H1 (cell line): ENCODE data around the gene SDSL. TPM values are rescaled to one million over a fixed set of nuclear protein-coding genes. Genes with fewer than 3 reads are reported as not detected.

Source experiments
- CTCF ChIA-PET: fragments of 300-600 bp; sonication (Branson Sonifier 250); formaldehyde crosslinking; loops from one replicate; lab custom pipeline; 2021; ENCODE audit not compliant: partially characterized antibody; lab: Charles Lee
- POLR2A ChIA-PET: fragments of 300-600 bp; sonication (Branson Sonifier 250); formaldehyde crosslinking; loops from one replicate; lab custom pipeline; 2021; ENCODE audit warnings: inconsistent platforms; ENCODE audit not compliant: partially characterized antibody; lab: Charles Lee
- DNase-seq, 2 experiments: peaks; one replicate each; pipeline versions ENCODE4 v3.0.0 to v3.0.0-alpha.2; 2010 to 2022; ENCODE audit warnings: low spot score in 2 of 2, low read depth in 1 of 2, mixed read lengths in 1 of 2
- FAIRE-seq: peaks from 2 replicates; lab custom pipeline; 2011; peaks lifted over from hg19 to GRCh38; lab: Jason Lieb, UNC
- H2AFZ ChIP-seq: 2 replicates; pipeline ENCODE4 v1.8.1; 2012; ENCODE audit warnings: low read length, inconsistent platforms
- H2AK5ac ChIP-seq: 2 replicates; pipeline ENCODE4 v1.6.1; 2013; ENCODE audit warnings: low read depth, low read length
- H2BK120ac ChIP-seq: replicated peaks from 2 replicates; pipeline ENCODE3; 2013; ENCODE audit warnings: low read depth, low read length, inconsistent platforms
- H2BK12ac ChIP-seq: 2 replicates; pipeline ENCODE4 v1.6.1; 2013; ENCODE audit warnings: low read depth, low read length
- H2BK15ac ChIP-seq: 2 replicates; pipeline ENCODE4 v1.6.1; 2013; ENCODE audit warnings: low read length
- H2BK20ac ChIP-seq: 2 replicates; pipeline ENCODE4 v1.6.1; 2013; ENCODE audit warnings: low read length
- H2BK5ac ChIP-seq: 2 replicates; pipeline ENCODE4 v1.6.1; 2013; ENCODE audit warnings: low read depth, low read length
- H3K14ac ChIP-seq: 2 replicates; pipeline ENCODE4 v1.6.1; 2013; ENCODE audit warnings: inconsistent platforms; ENCODE audit not compliant: insufficient read length
- H3K18ac ChIP-seq: 2 replicates; pipeline ENCODE4 v1.6.1; 2013; ENCODE audit warnings: low read length; ENCODE audit errors: extremely low read depth
- H3K23ac ChIP-seq: 2 replicates; pipeline ENCODE4 v1.6.1; 2013; ENCODE audit warnings: inconsistent platforms; ENCODE audit not compliant: insufficient read length
- H3K23me2 ChIP-seq: 2 replicates; pipeline ENCODE4 v1.6.1; 2013; ENCODE audit warnings: low read depth, low read length
- H3K27ac ChIP-seq: 2 replicates; pipeline ENCODE4 v1.6.1; 2011; ENCODE audit warnings: low read depth, low read length, inconsistent platforms
- H3K27me3 ChIP-seq, 4 experiments: replicated peaks in 1 of 4; 1 replicate in 1 of 4; 2 replicates in 3 of 4; pipeline versions ENCODE4 v1.6.1 to v1.8.1; 2011 to 2013; ENCODE audit warnings: low read length in 3 of 4, mild to moderate bottlenecking in 3 of 4, inconsistent platforms in 2 of 4, mixed read lengths in 2 of 4, moderate library complexity in 1 of 4; ENCODE audit not compliant: control insufficient read depth in 3 of 4, insufficient read depth in 3 of 4; ENCODE audit errors: extremely low read depth in 1 of 4
- H3K36me3 ChIP-seq, 4 experiments: 2 replicates each; pipeline versions ENCODE4 v1.6.1 to v1.8.1; 2011 to 2013; ENCODE audit warnings: mild to moderate bottlenecking in 4 of 4, low read length in 3 of 4, moderate library complexity in 2 of 4, control low read depth in 1 of 4, inconsistent platforms in 1 of 4; ENCODE audit not compliant: insufficient read depth in 4 of 4, control insufficient read depth in 2 of 4
- H3K4ac ChIP-seq: replicated peaks from 2 replicates; pipeline ENCODE3; 2013; ENCODE audit warnings: low read length, low read depth, mixed read lengths, inconsistent platforms; ENCODE audit not compliant: insufficient read length
- H3K4me1 ChIP-seq, 4 experiments: replicated peaks in 1 of 4; 1 replicate in 1 of 4; 2 replicates in 3 of 4; pipeline versions ENCODE4 v1.6.1 to v1.8.1; 2011 to 2013; ENCODE audit warnings: low read length in 3 of 4, inconsistent platforms in 2 of 4, mixed read lengths in 1 of 4; ENCODE audit not compliant: insufficient read depth in 4 of 4, control insufficient read depth in 3 of 4
- H3K4me2 ChIP-seq, 2 experiments: 2 replicates each; pipeline versions ENCODE4 v1.6.1 to v1.8.1; 2011 to 2013; ENCODE audit warnings: low read depth in 2 of 2, low read length in 2 of 2, control low read depth in 1 of 2, inconsistent platforms in 1 of 2, mild to moderate bottlenecking in 1 of 2; ENCODE audit not compliant: insufficient read depth in 1 of 2
- H3K4me3 ChIP-seq, 4 experiments: fragments of 200-600, 300-600 bp in 1 of 4; sonication (generic), shearing (Covaris generic), sonication (Bioruptor Twin) in 1 of 4; 2 replicates each; pipeline versions ENCODE4 v1.5.1 to v1.8.1; 2011 to 2016; ENCODE audit warnings: low read length in 4 of 4, low read depth in 3 of 4, control low read depth in 2 of 4, inconsistent platforms in 2 of 4, mild to moderate bottlenecking in 2 of 4, mixed read lengths in 1 of 4, moderate library complexity in 1 of 4; ENCODE audit not compliant: insufficient read depth in 2 of 4; ENCODE audit errors: extremely low read depth in 1 of 4
- H3K56ac ChIP-seq: replicated peaks from 2 replicates; pipeline ENCODE3; 2013; ENCODE audit warnings: low read depth, mild to moderate bottlenecking, mixed read lengths, low read length, inconsistent platforms; ENCODE audit not compliant: insufficient read length
- H3K79me1 ChIP-seq: 2 replicates; pipeline ENCODE4 v1.6.1; 2013; ENCODE audit warnings: low read depth, low read length, control low read depth
- H3K79me2 ChIP-seq, 2 experiments: 2 replicates each; pipeline versions ENCODE4 v1.6.1 to v1.8.1; 2012 to 2013; ENCODE audit warnings: low read length in 2 of 2, mild to moderate bottlenecking in 2 of 2, inconsistent platforms in 1 of 2; ENCODE audit not compliant: insufficient read depth in 2 of 2, control insufficient read depth in 1 of 2
- H3K9ac ChIP-seq, 4 experiments: replicated peaks in 1 of 4; 1 replicate in 1 of 4; 2 replicates in 3 of 4; pipeline versions ENCODE4 v1.6.1 to v1.8.1; 2011 to 2013; ENCODE audit warnings: low read depth in 3 of 4, low read length in 3 of 4, control low read depth in 2 of 4, mild to moderate bottlenecking in 2 of 4, moderate library complexity in 2 of 4, inconsistent platforms in 1 of 4; ENCODE audit errors: extremely low read depth in 1 of 4
- H3K9me3 ChIP-seq, 2 experiments: 2 replicates each; pipeline versions ENCODE4 v1.6.1 to v1.8.1; 2012 to 2013; ENCODE audit warnings: mild to moderate bottlenecking in 2 of 2, moderate library complexity in 2 of 2, control low read depth in 1 of 2, inconsistent platforms in 1 of 2, low read depth in 1 of 2, low read length in 1 of 2, mixed read lengths in 1 of 2; ENCODE audit not compliant: insufficient read depth in 2 of 2
- H4K20me1 ChIP-seq, 2 experiments: replicated peaks in 1 of 2; 2 replicates each; pipeline versions ENCODE3 to v1.8.1; 2011 to 2013; ENCODE audit warnings: inconsistent platforms in 2 of 2, low read length in 2 of 2, mild to moderate bottlenecking in 1 of 2; ENCODE audit not compliant: insufficient read depth in 2 of 2, control insufficient read depth in 1 of 2
- H4K5ac ChIP-seq: 2 replicates; pipeline ENCODE4 v1.6.1; 2013; ENCODE audit warnings: low read length, low read depth, mixed read lengths, inconsistent platforms; ENCODE audit not compliant: insufficient read length
- H4K8ac ChIP-seq: 2 replicates; pipeline ENCODE4 v1.8.0; 2013; ENCODE audit warnings: mild to moderate bottlenecking, moderate library complexity, low read length, inconsistent platforms; ENCODE audit not compliant: insufficient read depth; ENCODE audit errors: extremely low read depth
- H4K91ac ChIP-seq: replicated peaks from 2 replicates; pipeline ENCODE3; 2013; ENCODE audit warnings: low read length, mixed read lengths, inconsistent platforms; ENCODE audit not compliant: insufficient read length
- BACH1 ChIP-seq: IDR thresholded peaks from 2 replicates; pipeline ENCODE4 v1.6.1; 2012; ENCODE audit warnings: low read length, improper control_type of control experiment
- CTBP2 ChIP-seq: IDR thresholded peaks from 2 replicates; pipeline ENCODE4 v1.7.0; 2011; ENCODE audit warnings: borderline replicate concordance, mild to moderate bottlenecking, moderate library complexity, mixed read lengths, low read length; ENCODE audit not compliant: insufficient read depth, insufficient read length
- JUN ChIP-seq: IDR thresholded peaks from 2 replicates; pipeline ENCODE4 v1.6.1; 2011; ENCODE audit warnings: low read depth, mild to moderate bottlenecking, improper control_type of control experiment, low read length
- KDM4A ChIP-seq: IDR thresholded peaks from one replicate; pipeline ENCODE4 v1.7.1; 2012; ENCODE audit warnings: low read depth, mild to moderate bottlenecking, moderate library complexity, low read length, inconsistent platforms; ENCODE audit not compliant: severe bottlenecking
- POLR2A ChIP-seq, 2 experiments: IDR thresholded peaks; 1 replicate in 1 of 2; 2 replicates in 1 of 2; pipeline ENCODE4 v1.6.1; 2011; ENCODE audit warnings: low read depth in 2 of 2, low read length in 2 of 2, mild to moderate bottlenecking in 2 of 2; ENCODE audit errors: control extremely low read depth in 1 of 2
- POLR2AphosphoS5 ChIP-seq: IDR thresholded peaks from 2 replicates; pipeline ENCODE4 v1.6.1; 2011; ENCODE audit warnings: low read depth, low read length
- RNF2 ChIP-seq: fragments of 200-900, 300-1000 bp; sonication (generic); IDR thresholded peaks from 2 replicates; pipeline ENCODE4 v1.7.1; 2016; ENCODE audit warnings: borderline replicate concordance, low read depth, mild to moderate bottlenecking, antibody characterized with exemption, low read length; ENCODE audit not compliant: poor library complexity, severe bottlenecking; ENCODE audit errors: missing control alignments
- SIN3A ChIP-seq, 2 experiments: IDR thresholded peaks in 1 of 2; conservative IDR thresholded peaks in 1 of 2; 2 replicates each; pipeline ENCODE4 v1.6.1; 2011 to 2012; ENCODE audit warnings: low read length in 2 of 2, improper control_type of control experiment in 1 of 2, low read depth in 1 of 2, mild to moderate bottlenecking in 1 of 2
- SP1 ChIP-seq: IDR thresholded peaks from 2 replicates; pipeline ENCODE4 v1.6.1; 2011; ENCODE audit warnings: low read depth, low read length
- SP4 ChIP-seq: IDR thresholded peaks from 2 replicates; pipeline ENCODE4 v1.6.1; 2012; ENCODE audit warnings: low read length, inconsistent platforms
- TAF1 ChIP-seq: IDR thresholded peaks from 2 replicates; pipeline ENCODE4 v1.6.1; 2011; ENCODE audit warnings: mild to moderate bottlenecking, low read depth, low read length
- TBP ChIP-seq: IDR thresholded peaks from 2 replicates; pipeline ENCODE4 v1.6.1; 2011; ENCODE audit warnings: low read depth, low read length, improper control_type of control experiment
- WGBS, 2 experiments: shearing (Covaris generic) in 1 of 2; methylation state at CpG; one replicate each; pipeline versions ENCODE4 v1.1.6 to v1.1.7; 2013 to 2015; ENCODE audit warnings: low lambda C conversion rate in 2 of 2, mixed read lengths in 2 of 2, inconsistent platforms in 1 of 2, low coverage in 1 of 2, missing lambda C conversion rate in 1 of 2; ENCODE audit not compliant: insufficient replicate concordance in 2 of 2, insufficient coverage in 1 of 2, insufficient read length in 1 of 2; ENCODE audit errors: extremely low coverage in 1 of 2, missing lambda C conversion rate in 1 of 2; 5-methylcytosine and 5-hydroxymethylcytosine counted together
- polyA plus RNA-seq, 7 experiments: library from polyadenylated mRNA; depleted of rRNA in 3 of 7; stranded (reverse) in 5 of 7; unstranded in 2 of 7; fragments of >200 nt in 5 of 7; fragments of 200-250 nt in 2 of 7; gene quantifications; 1 replicate in 5 of 7; 2 replicates in 1 of 7; 4 replicates in 1 of 7; pipeline versions ENCODE4 v1.2.1 to v1.2.3, GENCODE V29; 2011 to 2013; ENCODE audit warnings: missing spikeins in 2 of 7, mixed read lengths in 2 of 7
- total RNA-seq: library from RNA; stranded (reverse); fragmentation: NEBNext Ultra II Directional; extraction: Animal tissue kit (Norgen Biotek cat#: 25700); gene quantifications from 2 replicates; pipeline ENCODE4 v1.2.1, GENCODE V29; 2021

SDSL gene
- total and polyA plus RNA-seq, 2 of the 8 experiments (the other 6 are each of a cell fraction or from before 2014, with no cell fraction given), result 0.69 to 1.3 TPM

GRCh38 chr12:113477171-113477841, 55.1 kb downstream of the SDSL start:
- DNase-seq (peak in 1 of 2 experiments; percentile 76), FAIRE-seq (no peak)
- Histone ChIP-seq H2BK12ac (peak overlapping the region; percentile 3; the same call in 1 of the 2 replicates), H4K20me1 (peaks cover 17 to 20% of the 10 kb centered on the region in 2 experiments), H2BK20ac (peak overlapping the region; percentile 91), H3K79me2 (peaks cover 0 to 6% of the 10 kb centered on the region in 2 experiments; a peak in 2 of 4 replicates), H4K5ac (no peak overlapping the region), H3K56ac (no peak overlapping the region), H3K9me3 (no peaks in the 10 kb centered on the region), H3K36me3 (peaks cover 0 to 15% (median 0%) of the 10 kb centered on the region in 4 experiments; a peak in 1 of 8 replicates), H2BK120ac (no peak overlapping the region), H2AK5ac (no peak overlapping the region), H2BK5ac (peak overlapping the region; percentile 42; the same call in 1 of the 2 replicates), H3K4ac (no peak overlapping the region), H4K8ac (no peak overlapping the region), H3K14ac (no peak overlapping the region), H3K18ac (peak overlapping the region; percentile 61; the same call in 1 of the 2 replicates), H3K27ac (no peak overlapping the region), H3K27me3 (peaks cover 68 to 89% (median 88%) of the 10 kb centered on the region in 4 experiments), H3K4me1 (peaks cover 0 to 50% (median 29%) of the 10 kb centered on the region in 4 experiments; a peak in 6 of 7 replicates), H2AFZ (no peak overlapping the region), H3K23me2 (peaks cover 21% of the 10 kb centered on the region), H4K91ac (no peak overlapping the region), H3K23ac (no peak overlapping the region), H3K79me1 (no peaks in the 10 kb centered on the region; the same call in 1 of the 2 replicates), H2BK15ac (no peak overlapping the region), H3K9ac (no peak overlapping the region; a peak in 2 of 7 replicates), H3K4me2 (peak overlapping the region; percentile 81 to 93), H3K4me3 (peak overlapping the region; percentile 4 to 57 (median 22); a peak in 5 of 8 replicates)
- POLR2A ChIA-PET, result interaction anchor here (0.6 to 3.7 kb wide), 7 partner anchors 9 to 160 kb away, joined by 3 to 15 read pairs (median 3); no protein-coding TSS in a partner anchor
- WGBS, 2 experiments, result 1% methylated on average over 7 of the region's 7 CpGs; no CpG with 5 or more reads in 1 of the 2 experiments
- CTCF ChIA-PET, result interaction anchor here (0.9 to 4.7 kb wide), 7 partner anchors 9 to 432 kb away, joined by 3 to 30 read pairs (median 5); no protein-coding TSS in a partner anchor
- TF ChIP-seq SP4, result no peak
- TF ChIP-seq POLR2AphosphoS5, result no peak
- no peak for TF ChIP-seq POLR2A (IDR thresholded peaks at IDR 0.05; ENCODE audit: control extremely low read depth in 1 of 2, low read depth in 2 of 2, low read length in 2 of 2)
- no peak for TF ChIP-seq TBP
- no peak for TF ChIP-seq KDM4A
- TF ChIP-seq CTBP2, result peak; percentile 100
- TF ChIP-seq SIN3A (conservative IDR thresholded peaks at IDR 0.05 in 1 of 2, IDR thresholded peaks at IDR 0.05 in 1 of 2; ENCODE audit: low read depth in 1 of 2, low read length in 2 of 2), result no peak; a peak in 1 of 4 replicates
- no peak for TF ChIP-seq TAF1
- no peak for TF ChIP-seq SP1
- no peak for TF ChIP-seq BACH1
- no peak for TF ChIP-seq JUN
- no peak for TF ChIP-seq RNF2
